MCF 10A (cell line): ENCODE measurements around the gene CTTNBP2NL. TPM values are rescaled to one million over a fixed set of nuclear protein-coding genes. Genes with fewer than 3 reads are reported as not detected.

Source experiments
- BruUV-seq: library from RNA; stranded (reverse); fragments of 400-500 nt; replicated peaks from 2 replicates; lab custom pipeline; 2021; lab: Mats Ljungman, UMichigan
- CTCF ChIA-PET: fragments of 300-600 bp; sonication (Branson Sonifier 250); formaldehyde crosslinking; extraction: SDS; loops from one replicate; lab custom pipeline; 2021; ENCODE audit warnings: antibody characterized with exemption, inconsistent platforms; lab: Yijun Ruan, JAX
- POLR2A ChIA-PET: fragments of 300-600, 350-650 bp; sonication (Branson Sonifier 250); formaldehyde crosslinking; extraction: SDS; loops from one replicate; lab custom pipeline; 2020; ENCODE audit warnings: antibody characterized with exemption, inconsistent platforms; lab: Yijun Ruan, JAX
- DNase-seq: peaks from one replicate; pipeline ENCODE4 v3.0.0-alpha.2; 2018; ENCODE audit not compliant: unreplicated experiment
- H3K27ac Mint-ChIP-seq: one replicate; pipeline ENCODE4 v1.8.0; 2022; ENCODE audit warnings: mild to moderate bottlenecking, low read depth, mixed read lengths; ENCODE audit not compliant: unreplicated experiment
- H3K27me3 Mint-ChIP-seq: one replicate; pipeline ENCODE4 v1.8.0; 2022; ENCODE audit warnings: mixed read lengths; ENCODE audit not compliant: insufficient read depth, unreplicated experiment
- H3K36me3 Mint-ChIP-seq: one replicate; pipeline ENCODE4 v1.8.0; 2022; ENCODE audit warnings: mild to moderate bottlenecking, moderate library complexity, mixed read lengths; ENCODE audit not compliant: insufficient read depth, unreplicated experiment
- H3K4me1 Mint-ChIP-seq: one replicate; pipeline ENCODE4 v1.8.0; 2022; ENCODE audit warnings: mixed read lengths; ENCODE audit not compliant: insufficient read depth, unreplicated experiment
- H3K4me3 Mint-ChIP-seq: one replicate; pipeline ENCODE4 v1.8.0; 2022; ENCODE audit warnings: mild to moderate bottlenecking, moderate library complexity, mixed read lengths; ENCODE audit not compliant: unreplicated experiment
- H3K9me3 Mint-ChIP-seq: one replicate; pipeline ENCODE4 v1.8.0; 2022; ENCODE audit warnings: mixed read lengths; ENCODE audit not compliant: unreplicated experiment
- CTCF ChIP-seq: fragments of 200-600 bp; IDR thresholded peaks from one replicate; pipeline ENCODE4 v1.8.0; 2022; ENCODE audit warnings: antibody characterized with exemption, mild to moderate bottlenecking; ENCODE audit not compliant: unreplicated experiment
- intact Hi-C: fragments of 100-400 bp; cut with micrococcal nuclease; formaldehyde crosslinking; loops from 2 replicates; pipeline ENCODE4 v1.14.1; 2022
- total RNA-seq: library from RNA; stranded (reverse); gene quantifications from 2 replicates; pipeline ENCODE4 v1.2.3, GENCODE V29; 2022

The CTTNBP2NL gene
- total RNA-seq, 1 experiment from 2014 or later, result 48.8 TPM

GRCh38 chr1:112359961-112360767, 35.9 kb upstream of the CTTNBP2NL start:
- ChIA-PET CTCF (interaction anchor here (0.6 to 7.6 kb wide), 13 partner anchors 9 to 109 kb away, joined by 3 to 137 read pairs (median 10); no protein-coding TSS in a partner anchor), POLR2A (interaction anchor here (0.9 kb wide), 1 partner anchor 30 kb away, joined by 4 read pairs; no protein-coding TSS in a partner anchor)
- Mint-ChIP-seq H3K4me1 (peaks cover 31% of the 10 kb centered on the region), H3K4me3 (peak overlapping the region; percentile 62), H3K9me3 (no peaks in the 10 kb centered on the region), H3K36me3 (peaks cover 5% of the 10 kb centered on the region), H3K27ac (peak overlapping the region; percentile 72), H3K27me3 (no peaks in the 10 kb centered on the region)
- DNase-seq, result peak; percentile 53
- TSS peak; percentile 60 for BruUV-seq
- intact Hi-C loops, result no loop called here
- no peak for TF ChIP-seq CTCF

GRCh38 chr1:112363636-112364035, 32.4 kb upstream of the CTTNBP2NL start:
- intact Hi-C loops, result no loop called here

GRCh38 chr1:112368198-112368597, 27.8 kb upstream of the CTTNBP2NL start:
- ChIA-PET POLR2A (no interaction called here), CTCF (interaction anchor here (0.6 to 7.6 kb wide), 9 partner anchors 10 to 122 kb away, joined by 3 to 137 read pairs (median 7); no protein-coding TSS in a partner anchor)
- H3K9me3 Mint-ChIP-seq, result no peaks in the 10 kb centered on the region
- H3K4me1 Mint-ChIP-seq, result peaks cover 6% of the 10 kb centered on the region
- no peak for TF ChIP-seq CTCF
- no peak overlapping the region for H3K27ac Mint-ChIP-seq
- no peak overlapping the region for H3K4me3 Mint-ChIP-seq
- peaks cover 5% of the 10 kb centered on the region for H3K27me3 Mint-ChIP-seq
- no peaks in the 10 kb centered on the region for H3K36me3 Mint-ChIP-seq
- no peak for DNase-seq
- intact Hi-C loops, result loop anchor here (2.0 kb wide), 1 partner anchor 69 kb away; no protein-coding TSS in a partner anchor
- no TSS peak for BruUV-seq

More at GRCh38 chr1:112363636-112364035, 32.4 kb upstream of the CTTNBP2NL start:
- Mint-ChIP-seq H3K4me3 (no peak overlapping the region), H3K4me1 (peaks cover 26% of the 10 kb centered on the region), H3K9me3 (no peaks in the 10 kb centered on the region), H3K27me3 (no peaks in the 10 kb centered on the region), H3K36me3 (no peaks in the 10 kb centered on the region), H3K27ac (no peak overlapping the region)
- BruUV-seq, result no TSS peak
- no peak for DNase-seq
- CTCF ChIA-PET, result no interaction called here
- POLR2A ChIA-PET, result interaction anchor here (0.8 kb wide), 1 partner anchor 155 kb away, joined by 4 read pairs; no protein-coding TSS in a partner anchor
- TF ChIP-seq CTCF, result no peak
